LNCAP (cell line): ENCODE results near the gene GNA14.

Experiments used
- TF ChIP-seq, protein P1 (sequence below): fragments of 450-650 bp; IDR thresholded peaks from 2 replicates; pipeline ENCODE4 v1.5.1; 2017; ENCODE audit warnings: mild to moderate bottlenecking

The GNA14 gene

DNA sequence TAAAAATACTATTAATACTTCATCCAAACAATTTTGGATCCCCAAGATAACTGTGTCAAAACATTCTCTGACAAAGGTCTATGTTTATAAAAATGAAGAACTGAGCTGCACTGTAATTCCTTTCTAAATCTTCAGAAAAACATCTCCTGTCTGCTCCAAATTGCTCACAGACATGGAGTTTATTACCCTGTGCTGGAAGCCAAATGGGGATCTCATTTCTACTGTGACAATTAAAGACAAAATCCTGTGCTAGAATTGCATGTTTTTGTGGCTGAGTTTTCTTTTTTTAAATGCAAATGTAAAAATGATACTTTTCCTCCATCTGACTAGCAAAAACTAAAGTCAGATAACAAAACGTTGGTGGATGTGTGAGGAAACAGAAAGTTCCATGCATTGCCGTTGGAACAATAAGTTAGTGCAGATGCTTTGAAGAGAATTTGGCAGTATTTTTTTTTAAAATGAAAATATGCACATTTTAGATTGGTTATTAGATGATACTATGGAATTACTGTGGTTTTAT is 93.5 kb downstream of the GNA14 start:
- TF ChIP-seq, protein P1, sequence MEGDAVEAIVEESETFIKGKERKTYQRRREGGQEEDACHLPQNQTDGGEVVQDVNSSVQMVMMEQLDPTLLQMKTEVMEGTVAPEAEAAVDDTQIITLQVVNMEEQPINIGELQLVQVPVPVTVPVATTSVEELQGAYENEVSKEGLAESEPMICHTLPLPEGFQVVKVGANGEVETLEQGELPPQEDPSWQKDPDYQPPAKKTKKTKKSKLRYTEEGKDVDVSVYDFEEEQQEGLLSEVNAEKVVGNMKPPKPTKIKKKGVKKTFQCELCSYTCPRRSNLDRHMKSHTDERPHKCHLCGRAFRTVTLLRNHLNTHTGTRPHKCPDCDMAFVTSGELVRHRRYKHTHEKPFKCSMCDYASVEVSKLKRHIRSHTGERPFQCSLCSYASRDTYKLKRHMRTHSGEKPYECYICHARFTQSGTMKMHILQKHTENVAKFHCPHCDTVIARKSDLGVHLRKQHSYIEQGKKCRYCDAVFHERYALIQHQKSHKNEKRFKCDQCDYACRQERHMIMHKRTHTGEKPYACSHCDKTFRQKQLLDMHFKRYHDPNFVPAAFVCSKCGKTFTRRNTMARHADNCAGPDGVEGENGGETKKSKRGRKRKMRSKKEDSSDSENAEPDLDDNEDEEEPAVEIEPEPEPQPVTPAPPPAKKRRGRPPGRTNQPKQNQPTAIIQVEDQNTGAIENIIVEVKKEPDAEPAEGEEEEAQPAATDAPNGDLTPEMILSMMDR, result no peak

GRCh38 chr9:77547106-77547730 is 100.9 kb downstream of the GNA14 start:
- TF ChIP-seq, protein P1, result no peak

- TF ChIP-seq, protein P1, result no peak
These were observed 101.7 kb downstream of the GNA14 start for GRCh38 chr9:77546376-77546950.

GRCh38 chr9:77544546-77544945 is 103.6 kb downstream of the GNA14 start:
- TF ChIP-seq, protein P1, result no peak

DNA sequence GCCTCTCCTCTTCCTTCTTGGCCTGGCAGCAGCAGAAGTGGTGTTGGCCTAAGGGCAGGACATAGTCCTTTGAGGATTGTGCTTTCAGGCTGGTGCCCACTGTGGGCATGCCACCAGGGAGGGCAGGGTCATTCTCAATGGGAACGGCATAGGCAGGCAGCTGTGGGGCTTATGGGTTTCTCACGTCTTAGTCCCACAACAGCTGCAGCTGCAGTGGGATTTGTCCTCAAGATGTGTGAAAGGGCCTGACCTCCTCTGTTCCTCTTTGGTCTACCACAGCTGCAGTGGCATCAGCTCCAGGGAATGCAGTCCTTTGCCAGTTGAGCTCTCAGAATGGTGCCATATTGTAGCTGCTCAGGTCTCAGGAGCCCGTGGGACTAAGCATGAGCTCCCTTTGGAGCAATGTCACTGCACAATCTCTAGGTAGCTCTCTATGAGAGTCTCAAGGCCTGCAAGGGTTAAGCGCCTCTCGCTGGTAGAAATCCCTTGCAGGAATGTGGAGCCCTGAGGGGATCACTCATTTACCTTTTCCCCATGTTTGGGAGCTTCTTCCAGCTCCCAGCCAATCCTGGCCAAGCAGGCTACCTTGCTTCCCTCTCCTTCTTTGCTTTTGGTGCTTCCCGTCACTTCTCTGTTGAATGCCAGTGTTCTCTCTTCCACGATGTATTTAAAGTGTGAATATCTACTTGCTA is 104.8 kb downstream of the GNA14 start:
- TF ChIP-seq, protein P1, result no peak

DNA sequence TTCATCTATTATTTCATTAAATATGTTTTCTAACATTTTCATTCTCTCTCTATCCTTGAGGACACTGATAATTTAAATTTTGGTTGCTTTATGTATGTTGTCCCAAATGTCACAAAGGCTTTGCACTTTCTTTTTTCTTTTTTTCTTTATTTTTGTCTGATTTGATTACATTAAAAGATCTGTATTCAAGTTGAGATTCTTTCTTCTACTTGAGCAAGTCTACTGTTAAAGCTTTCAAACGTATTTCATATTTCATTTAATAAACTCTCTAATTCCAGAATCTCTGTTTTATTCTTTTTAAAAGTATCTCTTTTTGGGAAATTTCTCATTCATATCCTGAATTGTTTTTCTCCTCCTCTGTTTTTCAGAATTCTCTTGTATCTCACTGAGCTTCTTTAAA is 106.5 kb downstream of the GNA14 start:
- TF ChIP-seq, protein P1, result no peak

- TF ChIP-seq, protein P1, result no peak
These were observed 107.1 kb downstream of the GNA14 start for GRCh38 chr9:77541055-77541454.
